Measurements from ENCODE around the gene PFDN1. TPM values are rescaled to one million over a fixed set of nuclear protein-coding genes. Genes with fewer than 3 reads are reported as not detected.
"Not testable (repeated sequence)": the region's sequence is repeated elsewhere in the genome, so short reads cannot be mapped to it uniquely, and the experiment has no call there.

PFDN1 gene
- total RNA-seq, 1 experiment from 2014 or later, result 91.9 TPM

- Histone ChIP-seq H3F3A (ENCODE audit: low read length, unreplicated experiment) (no peaks in the 10 kb centered on the region), H4K20me1 (ENCODE audit: low read length) (peaks cover 48% of the 10 kb centered on the region), H3K9me2 (replicated peaks; ENCODE audit: low read length) (no peaks in the 10 kb centered on the region), H3K4me3 (ENCODE audit: low read length) (peak overlapping the region; percentile 98), H3K36me3 (ENCODE audit: low read depth, low read length) (peaks cover 39% of the 10 kb centered on the region), H3K4me1 (ENCODE audit: insufficient read depth, low read length) (peaks cover 78% of the 10 kb centered on the region), H3K9me3 (ENCODE audit: low read length) (no peaks in the 10 kb centered on the region), H3K27ac (ENCODE audit: low read length) (peak overlapping the region; percentile 76), H3K4me2 (ENCODE audit: low read length) (peak overlapping the region; percentile 97), H2AFZ (ENCODE audit: low read length) (no peak overlapping the region), H3K79me2 (ENCODE audit: low read length) (peaks cover 67% of the 10 kb centered on the region), H3K27me3 (ENCODE audit: low read length) (no peaks in the 10 kb centered on the region), H3K9ac (ENCODE audit: low read length) (peak overlapping the region; percentile 88)
- POLR2A ChIA-PET (ENCODE audit: unreplicated experiment), result interaction anchor here (0.5 to 2.2 kb wide), 10 partner anchors 17 to 346 kb away, joined by 3 to 21 read pairs (median 6); partner anchors contain the start of gene HARS1
- intact Hi-C loops (cut with micrococcal nuclease), result loop anchor here (1.0 to 5.0 kb wide), 4 partner anchors 22 to 168 kb away; partner anchors contain the start of genes CYSTM1 and PFDN1
- TF ChIP-seq EZH2phosphoT487 (IDR thresholded peaks at IDR 0.05; ENCODE audit: borderline replicate concordance, low read length) (no peak), CTCF (conservative IDR thresholded peaks at IDR 0.05; ENCODE audit: low read depth, low read length) (no peak), EZH2 (IDR thresholded peaks at IDR 0.05; ENCODE audit: low read length, unreplicated experiment) (no peak)
- DNase-seq (peak; percentile 83), ATAC-seq (peak; percentile 56)
- no TSS peak for BruUV-seq (replicated peaks)
- CTCF ChIA-PET, result interaction anchor here (2.1 to 4.3 kb wide), 6 partner anchors 14 to 105 kb away, joined by 8 to 95 read pairs (median 20); no protein-coding TSS in a partner anchor
Observed at GRCh38 chr5:140344683-140345423, 42.0 kb upstream of the PFDN1 start.

- not testable (repeated sequence) for ATAC-seq; H3K27me3 ChIP-seq (ENCODE audit: low read length); BruUV-seq (replicated peaks); H3K9me3 ChIP-seq (ENCODE audit: low read length); H2AFZ ChIP-seq (ENCODE audit: low read length); DNase-seq; H3K9me2 ChIP-seq (replicated peaks; ENCODE audit: low read length); H3F3A ChIP-seq (ENCODE audit: low read length, unreplicated experiment)
- ChIA-PET CTCF (interaction anchor here (3.2 kb wide), 1 partner anchor 83 kb away, joined by 40 read pairs; no protein-coding TSS in a partner anchor), POLR2A (ENCODE audit: unreplicated experiment) (interaction anchor here (0.5 kb wide), 1 partner anchor 99 kb away, joined by 4 read pairs; no protein-coding TSS in a partner anchor)
- peaks cover 71% of the 10 kb centered on the region for H3K79me2 ChIP-seq (ENCODE audit: low read length)
- 0 out of 2 replicates have a peak overlapping the region, but pooled peaks have one; percentile 31 for H3K9ac ChIP-seq (ENCODE audit: low read length)
- H3K36me3 ChIP-seq (ENCODE audit: low read depth, low read length), result peaks cover 43% of the 10 kb centered on the region
- H4K20me1 ChIP-seq (ENCODE audit: low read length), result peaks cover 54% of the 10 kb centered on the region
- H3K27ac ChIP-seq (ENCODE audit: low read length), result peak overlapping the region; percentile 76
- peak overlapping the region; percentile 98; the same call in 1 of the 2 replicates for H3K4me3 ChIP-seq (ENCODE audit: low read length)
- intact Hi-C loops (cut with micrococcal nuclease), result loop anchor here (2.0 kb wide), 2 partner anchors 41 to 51 kb away; partner anchors contain the start of gene PFDN1
- peaks cover 75% of the 10 kb centered on the region for H3K4me1 ChIP-seq (ENCODE audit: insufficient read depth, low read length)
- peak overlapping the region; percentile 97 for H3K4me2 ChIP-seq (ENCODE audit: low read length)
Observed at GRCh38 chr5:140343849-140344248, 40.9 kb upstream of the PFDN1 start.

GRCh38 chr5:140342896-140343295, 40.0 kb upstream of the PFDN1 start:
- H4K20me1 ChIP-seq (ENCODE audit: low read length), result peaks cover 58% of the 10 kb centered on the region
- no peak for ATAC-seq
- intact Hi-C loops (cut with micrococcal nuclease), result no loop called here
- no peak for DNase-seq
- peaks cover 50% of the 10 kb centered on the region for H3K36me3 ChIP-seq (ENCODE audit: low read depth, low read length)
- no TSS peak for BruUV-seq (replicated peaks)
- peaks cover 72% of the 10 kb centered on the region for H3K79me2 ChIP-seq (ENCODE audit: low read length)
- no peak overlapping the region for H3K4me3 ChIP-seq (ENCODE audit: low read length)
- peaks cover 6% of the 10 kb centered on the region for H3F3A ChIP-seq (ENCODE audit: low read length, unreplicated experiment)
- ChIA-PET CTCF (no interaction called here), POLR2A (ENCODE audit: unreplicated experiment) (interaction anchor here (0.5 kb wide), 1 partner anchor 377 kb away, joined by 10 read pairs; no protein-coding TSS in a partner anchor)
- no peak overlapping the region for H2AFZ ChIP-seq (ENCODE audit: low read length)
- H3K27me3 ChIP-seq (ENCODE audit: low read length), result no peaks in the 10 kb centered on the region
- peaks cover 74% of the 10 kb centered on the region for H3K4me1 ChIP-seq (ENCODE audit: insufficient read depth, low read length)
- no peaks in the 10 kb centered on the region for H3K9me3 ChIP-seq (ENCODE audit: low read length)
- H3K9me2 ChIP-seq (replicated peaks; ENCODE audit: low read length), result no peaks in the 10 kb centered on the region
- no peak overlapping the region for H3K27ac ChIP-seq (ENCODE audit: low read length)
- H3K4me2 ChIP-seq (ENCODE audit: low read length), result peak overlapping the region; percentile 17; the same call in 1 of the 2 replicates
- TF ChIP-seq EZH2 (IDR thresholded peaks at IDR 0.05; ENCODE audit: low read length, unreplicated experiment), result no peak
- TF ChIP-seq EZH2phosphoT487 (IDR thresholded peaks at IDR 0.05; ENCODE audit: borderline replicate concordance, low read length), result no peak
- TF ChIP-seq CTCF (conservative IDR thresholded peaks at IDR 0.05; ENCODE audit: low read depth, low read length), result no peak
- H3K9ac ChIP-seq (ENCODE audit: low read length), result no peak overlapping the region
